ENCODE results near the gene FSCN2.

DNA sequence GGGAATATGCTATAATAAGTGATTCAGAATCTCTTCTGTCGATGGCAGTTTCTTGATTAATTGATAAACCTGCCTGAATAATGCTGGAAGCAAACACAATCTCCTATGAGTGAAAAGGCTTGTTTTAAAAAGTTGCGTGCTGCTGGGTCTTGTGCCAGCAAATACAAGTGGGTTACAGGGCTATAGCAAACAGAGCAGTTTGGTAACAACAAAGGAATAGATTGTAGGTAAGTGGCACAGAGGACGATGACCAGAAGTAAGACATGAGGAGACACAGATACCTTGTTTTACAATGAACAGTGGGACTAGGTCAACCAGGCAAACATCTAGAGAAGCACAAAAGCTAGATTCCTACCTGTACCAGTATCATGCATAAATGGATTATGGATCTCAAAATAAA, 47.7 kb downstream of the FSCN2 start:
- TF ChIP-seq, protein P1, sequence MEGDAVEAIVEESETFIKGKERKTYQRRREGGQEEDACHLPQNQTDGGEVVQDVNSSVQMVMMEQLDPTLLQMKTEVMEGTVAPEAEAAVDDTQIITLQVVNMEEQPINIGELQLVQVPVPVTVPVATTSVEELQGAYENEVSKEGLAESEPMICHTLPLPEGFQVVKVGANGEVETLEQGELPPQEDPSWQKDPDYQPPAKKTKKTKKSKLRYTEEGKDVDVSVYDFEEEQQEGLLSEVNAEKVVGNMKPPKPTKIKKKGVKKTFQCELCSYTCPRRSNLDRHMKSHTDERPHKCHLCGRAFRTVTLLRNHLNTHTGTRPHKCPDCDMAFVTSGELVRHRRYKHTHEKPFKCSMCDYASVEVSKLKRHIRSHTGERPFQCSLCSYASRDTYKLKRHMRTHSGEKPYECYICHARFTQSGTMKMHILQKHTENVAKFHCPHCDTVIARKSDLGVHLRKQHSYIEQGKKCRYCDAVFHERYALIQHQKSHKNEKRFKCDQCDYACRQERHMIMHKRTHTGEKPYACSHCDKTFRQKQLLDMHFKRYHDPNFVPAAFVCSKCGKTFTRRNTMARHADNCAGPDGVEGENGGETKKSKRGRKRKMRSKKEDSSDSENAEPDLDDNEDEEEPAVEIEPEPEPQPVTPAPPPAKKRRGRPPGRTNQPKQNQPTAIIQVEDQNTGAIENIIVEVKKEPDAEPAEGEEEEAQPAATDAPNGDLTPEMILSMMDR (conservative IDR thresholded peaks at IDR 0.05 in 1 of 2, IDR thresholded peaks at IDR 0.05 in 1 of 2; ENCODE audit: low read depth in 1 of 2, low read length in 2 of 2), result no peak
- TF ChIP-seq EZH2 (IDR thresholded peaks at IDR 0.05; ENCODE audit: low read length, missing control alignments), result no peak

Measured in fibroblast of lung (primary cell).